GDM1 (cell line): Measurements from ENCODE around the gene MAN2A2.
A peak's percentile ranks its signal among the peaks of the same experiment; 100 is the strongest.
"Not testable (repeated sequence)": the region's sequence is repeated elsewhere in the genome, so short reads cannot be mapped to it uniquely, and the experiment has no call there.

Experiments used
- DNase-seq: peaks from one replicate; lab custom pipeline; 2025; lab: John Stamatoyannopoulos, UW

Gene MAN2A2

DNA sequence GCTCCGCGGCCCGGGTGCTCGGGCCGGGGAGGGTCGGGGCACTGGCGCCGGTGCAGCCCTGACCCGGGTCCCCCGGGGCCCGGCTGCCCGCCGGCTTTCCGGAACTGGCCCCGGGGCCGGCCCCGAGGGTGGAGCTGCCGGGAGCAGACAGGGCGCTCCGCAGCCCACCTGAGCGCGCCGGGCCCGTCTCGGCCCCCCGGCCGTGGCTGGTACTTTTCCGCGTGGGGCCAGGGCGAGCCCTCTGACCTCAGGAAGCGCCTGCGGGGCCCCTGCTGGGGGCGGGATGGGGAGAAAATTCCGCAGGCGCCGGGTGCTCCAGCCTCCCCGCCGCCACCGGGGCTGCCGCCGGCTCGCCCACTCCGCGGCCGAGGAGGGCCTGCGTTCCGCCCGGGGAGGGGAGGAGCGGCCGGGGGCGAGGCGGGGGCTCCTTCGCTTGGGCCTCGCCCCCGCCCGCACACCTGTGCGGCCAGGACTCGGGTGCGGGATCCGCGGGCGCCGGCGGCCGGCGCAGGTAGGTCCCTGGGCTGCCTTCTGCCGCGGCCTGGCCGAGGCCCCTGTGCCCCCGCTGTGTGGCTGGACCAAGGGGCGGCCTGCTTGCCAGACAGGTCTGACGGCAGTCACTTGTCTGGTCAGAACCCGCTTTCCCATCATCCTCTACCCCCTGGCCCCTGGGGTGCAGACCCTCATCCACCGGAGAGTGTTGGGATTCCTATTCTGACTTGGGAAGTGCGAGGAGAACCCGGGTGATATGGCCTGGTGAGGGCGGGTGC is 31.2 kb upstream of the MAN2A2 start:
- DNase-seq = no peak

DNA sequence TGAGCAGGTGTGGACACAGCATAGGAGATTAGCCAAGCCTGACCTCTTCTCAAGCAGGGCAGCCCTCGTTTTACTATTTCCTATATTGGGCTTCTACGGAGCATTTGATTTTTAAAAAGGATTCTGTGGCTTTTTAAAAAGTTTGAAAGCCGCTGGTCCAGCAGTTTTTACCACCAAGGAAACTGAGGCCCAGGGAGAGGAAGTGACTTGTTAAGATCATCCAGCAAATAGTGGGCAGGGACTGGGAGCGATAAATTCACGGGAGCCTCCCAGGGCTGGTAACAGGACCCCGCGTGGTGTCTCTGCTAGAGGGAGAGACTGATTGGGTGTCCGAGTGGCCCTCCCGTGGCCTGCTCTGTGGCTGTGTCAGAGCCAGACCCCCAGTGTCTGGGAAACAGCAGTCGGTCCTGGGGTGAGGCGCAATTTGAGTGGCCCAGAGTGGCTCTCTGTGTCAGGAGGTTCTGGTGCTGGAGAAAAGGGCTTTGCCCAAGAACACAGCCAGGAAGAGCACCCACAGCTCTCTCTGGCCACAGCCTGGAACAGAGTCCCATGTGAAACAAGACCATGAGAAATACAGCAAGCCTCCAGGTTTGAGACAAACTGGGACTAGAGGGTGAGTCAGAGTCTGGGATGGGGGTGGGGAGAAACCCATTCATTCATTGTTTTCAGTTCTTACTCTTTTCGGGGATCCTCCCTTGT is 30.5 kb upstream of the MAN2A2 start:
- DNase-seq = no peak

DNA sequence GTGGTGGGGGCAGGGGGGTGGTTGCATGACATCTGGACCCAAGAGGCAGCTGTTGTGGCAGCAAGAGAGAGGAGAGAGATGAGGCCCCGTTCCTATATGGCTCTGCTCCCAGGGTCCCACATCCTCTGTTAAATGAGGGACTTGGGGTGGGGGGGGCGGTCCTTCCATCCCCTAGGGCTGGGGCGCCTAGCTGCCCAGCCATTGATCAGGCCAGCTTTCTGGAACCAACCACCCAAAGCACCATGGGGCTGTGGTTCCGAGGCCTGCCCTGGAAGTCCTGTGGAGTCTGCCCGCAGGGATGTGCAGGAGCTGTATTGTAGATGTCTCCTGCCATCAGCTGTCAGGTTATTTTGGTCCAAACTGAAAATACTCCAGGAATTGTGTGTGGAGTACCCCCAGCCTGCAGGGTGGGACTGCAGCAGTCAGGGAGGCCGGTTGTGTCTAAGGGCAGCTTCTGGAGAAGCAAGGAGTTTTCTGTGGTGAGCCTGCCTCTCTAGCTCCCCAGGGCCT is 29.6 kb upstream of the MAN2A2 start:
- no peak for DNase-seq

- no peak for DNase-seq
Observed at GRCh38 chr15:90873998-90874605, 29.0 kb upstream of the MAN2A2 start.

- DNase-seq = not testable (repeated sequence)
Observed at GRCh38 chr15:90874986-90875385, 28.1 kb upstream of the MAN2A2 start.

GRCh38 chr15:90875549-90875981 is 27.5 kb upstream of the MAN2A2 start:
- no peak for DNase-seq

DNA sequence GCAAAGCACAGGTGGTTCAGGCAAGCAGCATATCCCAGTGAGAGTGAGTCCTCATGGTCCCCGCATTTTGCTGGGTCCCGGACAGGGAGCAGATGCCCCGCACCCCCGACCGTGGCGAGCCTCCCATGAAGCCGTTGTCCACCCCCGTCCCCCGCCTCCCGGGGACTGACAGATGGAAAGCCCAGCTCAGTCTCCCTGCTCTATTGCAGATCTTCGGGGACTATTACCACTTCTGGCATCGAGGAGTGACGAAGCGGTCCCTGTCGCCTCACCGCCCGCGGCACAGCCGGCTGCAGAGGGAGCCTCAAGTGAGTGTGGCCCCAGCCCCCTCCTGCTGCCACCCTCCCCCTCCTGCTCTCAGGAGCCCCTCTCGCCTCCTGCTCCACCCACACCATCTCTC is 27.1 kb upstream of the MAN2A2 start:
- DNase-seq = no peak

GRCh38 chr15:90876512-90877170 is 26.5 kb upstream of the MAN2A2 start:
- no peak for DNase-seq

DNA sequence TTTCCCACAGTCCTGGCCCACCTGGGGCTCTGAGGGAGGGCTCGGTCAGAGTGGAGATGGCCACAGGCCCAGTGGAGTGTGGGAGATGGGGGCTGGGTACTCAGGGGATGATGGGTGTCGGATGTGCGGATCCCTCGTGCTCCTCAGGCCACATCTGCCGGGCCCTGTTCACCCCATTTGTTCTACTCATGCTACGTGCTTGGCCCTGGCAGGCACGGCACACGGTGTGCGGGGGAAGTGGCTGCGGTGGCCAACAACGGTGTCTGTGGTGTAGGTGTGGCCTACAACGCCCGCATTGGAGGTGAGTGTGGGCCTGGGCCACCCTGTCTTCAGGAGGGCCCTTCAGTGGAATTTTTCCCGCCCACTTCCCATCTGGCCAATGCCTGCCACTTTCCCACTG is 25.8 kb upstream of the MAN2A2 start:
- no peak for DNase-seq

DNA sequence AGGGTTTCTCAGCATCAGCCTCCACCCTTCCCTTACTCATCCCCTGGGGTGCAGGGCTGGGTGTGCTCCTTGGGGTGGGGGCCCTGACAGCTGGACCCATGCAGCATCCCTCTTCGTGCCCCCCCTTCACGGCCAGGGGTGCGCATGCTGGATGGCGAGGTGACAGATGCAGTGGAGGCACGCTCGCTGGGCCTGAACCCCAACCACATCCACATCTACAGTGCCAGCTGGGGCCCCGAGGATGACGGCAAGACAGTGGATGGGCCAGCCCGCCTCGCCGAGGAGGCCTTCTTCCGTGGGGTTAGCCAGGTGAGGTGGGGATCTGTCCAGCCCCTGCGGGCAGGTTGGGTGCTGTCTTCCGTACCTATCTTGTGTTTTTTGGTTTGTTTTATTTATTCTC is 25.1 kb upstream of the MAN2A2 start:
- no peak for DNase-seq

DNA sequence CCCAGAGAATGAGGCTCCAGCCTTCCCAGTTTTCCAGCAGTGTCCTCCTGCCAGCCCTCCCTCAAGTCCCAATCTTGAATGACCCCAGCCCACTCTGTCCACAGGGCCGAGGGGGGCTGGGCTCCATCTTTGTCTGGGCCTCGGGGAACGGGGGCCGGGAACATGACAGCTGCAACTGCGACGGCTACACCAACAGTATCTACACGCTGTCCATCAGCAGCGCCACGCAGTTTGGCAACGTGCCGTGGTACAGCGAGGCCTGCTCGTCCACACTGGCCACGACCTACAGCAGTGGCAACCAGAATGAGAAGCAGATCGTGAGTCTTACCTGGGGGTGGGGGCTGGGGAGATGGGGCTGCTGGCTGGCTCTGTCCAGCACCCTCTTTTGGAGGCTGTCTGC is 24.4 kb upstream of the MAN2A2 start:
- DNase-seq = no peak

GRCh38 chr15:90879730-90880366 is 23.3 kb upstream of the MAN2A2 start:
- no peak for DNase-seq

- DNase-seq = no peak
Observed at GRCh38 chr15:90880381-90881145, 22.5 kb upstream of the MAN2A2 start.

GRCh38 chr15:90881181-90881977 is 21.7 kb upstream of the MAN2A2 start:
- DNase-seq = no peak

- DNase-seq = no peak
Observed at GRCh38 chr15:90881978-90882721, 21.0 kb upstream of the MAN2A2 start.

GRCh38 chr15:90882781-90883525 is 20.1 kb upstream of the MAN2A2 start:
- no peak for DNase-seq

GRCh38 chr15:90883526-90883975 is 19.6 kb upstream of the MAN2A2 start:
- DNase-seq = no peak

GRCh38 chr15:90883976-90884718 is 19.0 kb upstream of the MAN2A2 start, which contains the start of gene FES:
Gene FES (plus strand): TSS chr15:90884504. CDS start chr15:90885046, 542 bp downstream.
- peak; percentile 72 for DNase-seq
